ENCODE results near the gene DCAF8.

- no peak for TF ChIP-seq CTCF (IDR thresholded peaks at IDR 0.05)
- TF ChIP-seq POLR2A (IDR thresholded peaks at IDR 0.05): no peak
These were observed 18.1 kb downstream of the DCAF8 start for GRCh38 chr1:160244209-160244608.
